B cell (primary cell): ENCODE measurements around the gene LGI2. TPM values are rescaled to one million over a fixed set of nuclear protein-coding genes. Genes with fewer than 3 reads are reported as not detected.

Experiments
- ATAC-seq: fragments of 200-7000 bp; cut with Tn5 transposase; one replicate; pipeline ENCODE4 v1.10.0; 2021; ENCODE audit warnings: low read depth, mild to moderate bottlenecking, moderate number of reproducible peaks, moderate library complexity
- CTCF ChIA-PET: fragments of 350-600 bp; sonication (Branson Sonifier 250); formaldehyde crosslinking; loops from one replicate; lab custom pipeline; 2021; ENCODE audit warnings: antibody characterized with exemption, inconsistent platforms; lab: Charles Lee
- POLR2A ChIA-PET: fragments of 350-600 bp; sonication (Branson Sonifier 250); formaldehyde crosslinking; loops from one replicate; lab custom pipeline; 2021; ENCODE audit warnings: antibody characterized with exemption; lab: Charles Lee
- DNase-seq: peaks from one replicate; pipeline ENCODE4 v3.0.0; 2013
- H2AFZ ChIP-seq: 2 replicates; pipeline ENCODE4 v1.6.1; 2012; ENCODE audit warnings: mild to moderate bottlenecking, low read depth, low read length; ENCODE audit not compliant: insufficient read depth, poor library complexity, severe bottlenecking
- H3K27ac ChIP-seq, 2 donors: 1 replicate in 1 of 2; 2 replicates in 1 of 2; pipeline ENCODE4 v1.5.1; 2012 to 2013; ENCODE audit warnings: low read length in 2 of 2, mild to moderate bottlenecking in 2 of 2, moderate library complexity in 1 of 2
- H3K27me3 ChIP-seq, 4 experiments: fragments of 200-600 bp in 1 of 4; sonication (generic) in 1 of 4; replicated peaks in 1 of 4; 1 replicate in 2 of 4; 2 replicates in 2 of 4; pipeline versions ENCODE4 v1.6.1 to v1.7.0; 2013 to 2016; ENCODE audit warnings: low read length in 3 of 4, mild to moderate bottlenecking in 2 of 4, mixed read lengths in 1 of 4, moderate library complexity in 1 of 4; ENCODE audit not compliant: insufficient read depth in 4 of 4, control insufficient read depth in 3 of 4; ENCODE audit errors: control extremely low read depth in 1 of 4
- H3K36me3 ChIP-seq, 2 experiments: replicated peaks in 1 of 2; 1 replicate in 1 of 2; 2 replicates in 1 of 2; pipeline versions ENCODE4 v1.6.1 to v1.7.1; 2013; ENCODE audit warnings: low read length in 1 of 2; ENCODE audit not compliant: insufficient read depth in 2 of 2, control insufficient read depth in 1 of 2; ENCODE audit errors: control extremely low read depth in 1 of 2, extremely low read depth in 1 of 2
- H3K4me1 ChIP-seq, 2 donors: fragments of 200-600 bp in 1 of 2; sonication (generic) in 1 of 2; 1 replicate in 1 of 2; 2 replicates in 1 of 2; pipeline versions ENCODE4 v1.5.1 to v1.6.1; 2013 to 2017; ENCODE audit warnings: low read length in 2 of 2; ENCODE audit not compliant: control insufficient read depth in 2 of 2, insufficient read depth in 2 of 2
- H3K4me2 ChIP-seq: replicated peaks from 2 replicates; pipeline ENCODE3; 2012; ENCODE audit warnings: mild to moderate bottlenecking, low read depth, low read length; ENCODE audit not compliant: poor library complexity, severe bottlenecking
- H3K4me3 ChIP-seq, 5 experiments: fragments of 200-600 bp in 1 of 5; sonication (generic) in 1 of 5; 1 replicate in 3 of 5; 2 replicates in 2 of 5; pipeline versions ENCODE4 v1.5.1 to v1.7.0; 2011 to 2016; ENCODE audit warnings: low read length in 4 of 5, mild to moderate bottlenecking in 4 of 5, low read depth in 2 of 5, control low read depth in 1 of 5, moderate library complexity in 1 of 5; ENCODE audit not compliant: insufficient read depth in 1 of 5; ENCODE audit errors: control extremely low read depth in 1 of 5, extremely low read depth in 1 of 5
- H3K79me2 ChIP-seq: fragments of 200-600 bp; sonication (generic); one replicate; pipeline ENCODE4 v1.6.0; 2016; ENCODE audit warnings: low read length; ENCODE audit not compliant: control insufficient read depth, insufficient read depth
- H3K9ac ChIP-seq: fragments of 200-600 bp; sonication (generic); 2 replicates; pipeline ENCODE4 v1.6.1; 2017; ENCODE audit warnings: mild to moderate bottlenecking, low read length, moderate library complexity
- H3K9me3 ChIP-seq, 3 donors: one replicate each; pipeline versions ENCODE4 v1.6.1 to v1.7.1; 2013; ENCODE audit warnings: low read length in 2 of 3; ENCODE audit not compliant: control insufficient read depth in 2 of 3, insufficient read depth in 1 of 3; ENCODE audit errors: control extremely low read depth in 1 of 3
- H4K20me1 ChIP-seq: 2 replicates; pipeline ENCODE4 v1.6.0; 2012; ENCODE audit warnings: mild to moderate bottlenecking, low read length; ENCODE audit not compliant: insufficient read depth, control insufficient read depth, poor library complexity, severe bottlenecking
- H3K27ac Mint-ChIP-seq: one replicate; pipeline ENCODE4 v1.8.0; 2021; ENCODE audit warnings: mixed read lengths
- H3K27me3 Mint-ChIP-seq: one replicate; pipeline ENCODE4 v1.8.0; 2021; ENCODE audit warnings: mixed read lengths
- H3K4me1 Mint-ChIP-seq: one replicate; pipeline ENCODE4 v1.8.0; 2021; ENCODE audit warnings: mixed read lengths
- H3K4me3 Mint-ChIP-seq: one replicate; pipeline ENCODE4 v1.8.0; 2021; ENCODE audit warnings: mixed read lengths
- H3K9me3 Mint-ChIP-seq: one replicate; pipeline ENCODE4 v1.8.0; 2022; ENCODE audit warnings: mixed read lengths; ENCODE audit not compliant: insufficient read depth
- EZH2 ChIP-seq: IDR thresholded peaks from 2 replicates; pipeline ENCODE4 v1.6.1; 2012; ENCODE audit warnings: borderline replicate concordance, low read depth, mild to moderate bottlenecking, moderate library complexity, low read length; ENCODE audit not compliant: insufficient read depth, poor library complexity, severe bottlenecking
- WGBS: methylation state at CpG from one replicate; pipeline ENCODE4 v1.1.5; 2013; ENCODE audit warnings: missing lambda C conversion rate; ENCODE audit not compliant: insufficient coverage; 5-methylcytosine and 5-hydroxymethylcytosine counted together
- intact Hi-C: fragments of 100-400 bp; cut with micrococcal nuclease; formaldehyde crosslinking; loops from one replicate; pipeline ENCODE4 v1.10.0; 2022
- polyA plus RNA-seq: library from polyadenylated mRNA; depleted of rRNA; stranded (reverse); fragments of >200 nt; gene quantifications from 2 replicates; pipeline ENCODE4 v1.2.3, GENCODE V29; 2012
- total RNA-seq, 2 donors: library from RNA; stranded (reverse); fragments of 120-200 nt in 1 of 2; gene quantifications; 1 replicate in 1 of 2; 2 replicates in 1 of 2; pipeline versions ENCODE4 v1.2.3 to v1.2.4, GENCODE V29; 2013 to 2022
- TF ChIP-seq, protein P1 (sequence below): fragments of 200-600 bp; IDR thresholded peaks from one replicate; pipeline ENCODE4 v1.8.0; 2022; ENCODE audit warnings: antibody characterized with exemption, mild to moderate bottlenecking

LGI2 gene
- total and polyA plus RNA-seq, 2 donors (not counting 1 experiment from before 2014, with no cell fraction given): not detected

DNA sequence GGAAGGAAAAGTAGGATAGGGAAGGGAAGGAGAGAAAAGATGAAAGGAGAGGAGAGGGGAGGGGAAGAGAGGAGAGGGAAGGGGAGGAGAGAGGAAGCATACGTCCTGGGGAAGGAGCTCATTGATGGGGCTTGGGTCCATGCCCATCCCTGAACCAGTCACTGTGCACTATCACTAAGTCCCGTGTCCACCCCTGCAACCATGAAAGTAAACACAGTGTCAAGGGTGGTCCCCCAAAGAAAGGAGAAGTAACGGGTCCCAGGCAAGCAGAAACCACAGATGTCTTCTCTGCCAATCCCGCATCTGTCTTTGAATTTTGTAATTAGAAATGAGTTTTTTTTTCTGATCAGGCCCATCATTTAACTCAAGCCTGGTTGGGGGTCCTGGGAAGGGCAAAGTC lies 55.2 kb downstream of the LGI2 start:
- Histone ChIP-seq H3K36me3 (no peaks in the 10 kb centered on the region), H3K79me2 (no peaks in the 10 kb centered on the region), H4K20me1 (no peaks in the 10 kb centered on the region), H3K4me3 (no peak overlapping the region), H3K9me3 (no peaks in the 10 kb centered on the region), H3K4me1 (peaks cover 5 to 7% of the 10 kb centered on the region in 2 donors), H3K4me2 (no peak overlapping the region), H2AFZ (no peak overlapping the region), H3K27me3 (peaks cover 0 to 16% (median 3%) of the 10 kb centered on the region in 4 experiments), H3K27ac (no peak overlapping the region), H3K9ac (no peak overlapping the region)
- intact Hi-C loops: no loop called here
- H3K27me3 Mint-ChIP-seq: peaks cover 55% of the 10 kb centered on the region
- no peak overlapping the region for H3K27ac Mint-ChIP-seq
- no peaks in the 10 kb centered on the region for H3K9me3 Mint-ChIP-seq
- DNase-seq: no peak
- no peak overlapping the region for H3K4me3 Mint-ChIP-seq
- no peak for TF ChIP-seq EZH2
- TF ChIP-seq, protein P1, sequence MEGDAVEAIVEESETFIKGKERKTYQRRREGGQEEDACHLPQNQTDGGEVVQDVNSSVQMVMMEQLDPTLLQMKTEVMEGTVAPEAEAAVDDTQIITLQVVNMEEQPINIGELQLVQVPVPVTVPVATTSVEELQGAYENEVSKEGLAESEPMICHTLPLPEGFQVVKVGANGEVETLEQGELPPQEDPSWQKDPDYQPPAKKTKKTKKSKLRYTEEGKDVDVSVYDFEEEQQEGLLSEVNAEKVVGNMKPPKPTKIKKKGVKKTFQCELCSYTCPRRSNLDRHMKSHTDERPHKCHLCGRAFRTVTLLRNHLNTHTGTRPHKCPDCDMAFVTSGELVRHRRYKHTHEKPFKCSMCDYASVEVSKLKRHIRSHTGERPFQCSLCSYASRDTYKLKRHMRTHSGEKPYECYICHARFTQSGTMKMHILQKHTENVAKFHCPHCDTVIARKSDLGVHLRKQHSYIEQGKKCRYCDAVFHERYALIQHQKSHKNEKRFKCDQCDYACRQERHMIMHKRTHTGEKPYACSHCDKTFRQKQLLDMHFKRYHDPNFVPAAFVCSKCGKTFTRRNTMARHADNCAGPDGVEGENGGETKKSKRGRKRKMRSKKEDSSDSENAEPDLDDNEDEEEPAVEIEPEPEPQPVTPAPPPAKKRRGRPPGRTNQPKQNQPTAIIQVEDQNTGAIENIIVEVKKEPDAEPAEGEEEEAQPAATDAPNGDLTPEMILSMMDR: no peak
- ChIA-PET CTCF (no interaction called here), POLR2A (no interaction called here)
- ATAC-seq: no peak
- WGBS: 14% methylated on average over 2 of the region's 4 CpGs
- H3K4me1 Mint-ChIP-seq: peaks cover 9% of the 10 kb centered on the region

DNA sequence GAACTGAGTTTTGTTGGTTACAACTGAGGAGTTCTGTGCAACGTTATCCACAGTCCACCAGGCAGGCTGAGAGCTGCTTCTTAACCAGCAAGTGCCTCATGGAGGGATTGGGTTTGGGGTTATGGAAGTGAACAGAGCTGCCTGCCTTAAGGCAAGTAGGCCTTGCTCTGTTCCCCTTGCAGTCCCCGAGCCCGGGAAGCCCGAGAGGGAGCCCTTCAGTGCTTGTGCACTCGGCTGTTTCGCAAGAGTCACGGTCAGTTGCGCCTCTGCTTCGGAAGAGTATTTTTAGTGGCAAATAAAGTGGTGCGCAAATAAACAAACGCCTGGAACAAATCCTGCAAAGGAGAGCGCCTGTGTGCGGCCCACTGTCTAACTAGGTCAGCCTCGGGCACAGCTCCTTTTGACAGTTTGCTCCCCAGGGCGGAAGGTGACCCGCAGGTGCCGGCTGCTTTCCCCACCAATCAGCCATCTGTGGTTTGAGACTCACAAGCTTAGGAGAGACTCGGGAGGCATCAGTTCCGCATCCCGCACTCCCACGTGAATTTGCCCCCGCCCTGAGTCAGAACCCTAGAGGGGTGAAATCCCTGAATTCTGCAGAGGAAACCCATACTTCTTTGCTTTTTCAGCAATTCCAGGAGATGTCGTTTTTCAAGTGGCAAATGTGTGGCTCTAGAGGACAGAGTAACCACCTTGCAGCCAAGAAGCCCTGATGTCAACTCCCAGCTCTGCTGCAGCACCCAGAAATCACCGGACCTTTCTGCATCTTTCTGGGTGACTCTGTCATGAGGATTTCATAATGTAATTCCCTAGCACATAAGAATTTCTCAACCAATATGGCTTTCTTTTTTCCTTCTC lies 56.8 kb downstream of the LGI2 start:
- Histone ChIP-seq H3K9ac (no peak overlapping the region), H3K4me1 (no peaks in the 10 kb centered on the region), H3K4me3 (no peak overlapping the region), H3K4me2 (no peak overlapping the region), H2AFZ (no peak overlapping the region), H4K20me1 (no peaks in the 10 kb centered on the region), H3K27me3 (peaks cover 0 to 6% (median 0%) of the 10 kb centered on the region in 4 experiments), H3K79me2 (no peaks in the 10 kb centered on the region), H3K27ac (no peak overlapping the region), H3K9me3 (peaks cover 0 to 4% (median 0%) of the 10 kb centered on the region in 3 donors), H3K36me3 (no peaks in the 10 kb centered on the region)
- DNase-seq (no peak), ATAC-seq (no peak)
- peaks cover 45% of the 10 kb centered on the region for H3K27me3 Mint-ChIP-seq
- no peaks in the 10 kb centered on the region for H3K4me1 Mint-ChIP-seq
- intact Hi-C loops: no loop called here
- POLR2A ChIA-PET: no interaction called here
- TF ChIP-seq, protein P1: no peak
- TF ChIP-seq EZH2: no peak
- CTCF ChIA-PET: no interaction called here
- H3K9me3 Mint-ChIP-seq: no peaks in the 10 kb centered on the region
- H3K4me3 Mint-ChIP-seq: no peak overlapping the region
- no peak overlapping the region for H3K27ac Mint-ChIP-seq
- 91% methylated on average over 22 of the region's 24 CpGs for WGBS
